Activated naive CD8-positive, alpha-beta T cell treated with anti-CD3 and anti-CD28 coated beads, Interleukin-2, amount 50 U/mL, for 24 hours (primary cell): Measurements from ENCODE around the gene TEDC1.
A peak's percentile ranks its signal among the peaks of the same experiment; 100 is the strongest.

Source experiments
- ATAC-seq: fragments of 150-1000 bp; cut with Tn5 transposase; one replicate; pipeline ENCODE4 v1.10.0; 2021
- DNase-seq: peaks from one replicate; pipeline ENCODE4 v3.0.0; 2021
- H3K27ac Mint-ChIP-seq: one replicate; pipeline ENCODE4 v1.8.0; 2021; ENCODE audit warnings: mild to moderate bottlenecking, mixed read lengths
- H3K27me3 Mint-ChIP-seq: one replicate; pipeline ENCODE4 v1.8.0; 2021; ENCODE audit warnings: mixed read lengths
- H3K36me3 Mint-ChIP-seq: one replicate; pipeline ENCODE4 v1.8.0; 2021; ENCODE audit warnings: low read depth, mixed read lengths
- H3K4me1 Mint-ChIP-seq: one replicate; pipeline ENCODE4 v1.8.0; 2021; ENCODE audit warnings: mixed read lengths
- H3K4me3 Mint-ChIP-seq: one replicate; pipeline ENCODE4 v1.8.0; 2021; ENCODE audit warnings: mild to moderate bottlenecking, moderate library complexity, mixed read lengths
- H3K9me3 Mint-ChIP-seq: one replicate; pipeline ENCODE4 v1.8.0; 2021; ENCODE audit warnings: mixed read lengths

TEDC1 gene

GRCh38 chr14:105492971-105493871, 2.2 kb downstream of the TEDC1 start:
- H3K4me3 Mint-ChIP-seq: peak overlapping the region; percentile 17
- H3K27me3 Mint-ChIP-seq: no peaks in the 10 kb centered on the region
- no peak overlapping the region for H3K27ac Mint-ChIP-seq
- H3K4me1 Mint-ChIP-seq: peaks cover 23% of the 10 kb centered on the region
- H3K36me3 Mint-ChIP-seq: peaks cover 4% of the 10 kb centered on the region
- DNase-seq (no peak), ATAC-seq (no peak)
- no peaks in the 10 kb centered on the region for H3K9me3 Mint-ChIP-seq

DNA sequence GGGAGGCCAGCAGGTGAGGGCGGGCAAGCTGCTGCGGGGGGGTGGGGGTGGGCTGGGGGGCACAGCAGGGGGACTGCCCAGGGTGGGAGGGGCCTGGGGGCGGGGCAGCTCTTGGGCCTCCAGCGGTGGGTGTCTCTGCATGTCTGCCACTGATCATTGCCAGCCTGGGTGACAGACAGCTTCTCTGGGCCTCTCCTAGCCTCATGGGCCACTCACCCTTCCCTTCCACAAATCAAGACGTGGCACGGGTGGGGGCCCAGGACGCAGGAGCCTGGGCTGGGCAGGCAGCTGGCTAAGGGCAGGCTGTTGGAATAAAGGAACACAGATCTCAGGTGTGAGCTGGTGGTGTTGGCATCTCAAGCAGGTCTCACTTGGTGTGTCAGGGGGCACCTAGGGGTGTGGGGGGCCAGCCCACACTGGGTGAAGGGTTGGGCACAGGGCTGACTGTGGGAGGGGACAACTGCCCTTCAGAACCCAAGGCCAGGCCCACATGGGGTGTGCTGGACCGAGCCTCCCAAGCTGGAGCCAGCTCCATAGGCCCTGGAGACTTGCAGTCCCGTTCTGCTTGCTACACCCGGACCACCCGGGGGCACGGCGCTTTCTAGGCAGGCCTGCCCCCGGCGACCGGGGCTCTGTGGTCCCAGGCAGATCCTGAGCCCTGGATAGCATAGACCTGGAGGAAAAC, 3.0 kb downstream of the TEDC1 start:
- peaks cover 4% of the 10 kb centered on the region for H3K36me3 Mint-ChIP-seq
- ATAC-seq (no peak), DNase-seq (no peak)
- H3K27me3 Mint-ChIP-seq: no peaks in the 10 kb centered on the region
- no peak overlapping the region for H3K4me3 Mint-ChIP-seq
- no peaks in the 10 kb centered on the region for H3K9me3 Mint-ChIP-seq
- no peak overlapping the region for H3K27ac Mint-ChIP-seq
- H3K4me1 Mint-ChIP-seq: peaks cover 17% of the 10 kb centered on the region

GRCh38 chr14:105494606-105494929, 3.5 kb downstream of the TEDC1 start:
- H3K27me3 Mint-ChIP-seq: no peaks in the 10 kb centered on the region
- peaks cover 4% of the 10 kb centered on the region for H3K36me3 Mint-ChIP-seq
- no peak overlapping the region for H3K4me3 Mint-ChIP-seq
- DNase-seq: no peak
- no peak for ATAC-seq
- H3K9me3 Mint-ChIP-seq: no peaks in the 10 kb centered on the region
- H3K4me1 Mint-ChIP-seq: peaks cover 12% of the 10 kb centered on the region
- H3K27ac Mint-ChIP-seq: no peak overlapping the region

DNA sequence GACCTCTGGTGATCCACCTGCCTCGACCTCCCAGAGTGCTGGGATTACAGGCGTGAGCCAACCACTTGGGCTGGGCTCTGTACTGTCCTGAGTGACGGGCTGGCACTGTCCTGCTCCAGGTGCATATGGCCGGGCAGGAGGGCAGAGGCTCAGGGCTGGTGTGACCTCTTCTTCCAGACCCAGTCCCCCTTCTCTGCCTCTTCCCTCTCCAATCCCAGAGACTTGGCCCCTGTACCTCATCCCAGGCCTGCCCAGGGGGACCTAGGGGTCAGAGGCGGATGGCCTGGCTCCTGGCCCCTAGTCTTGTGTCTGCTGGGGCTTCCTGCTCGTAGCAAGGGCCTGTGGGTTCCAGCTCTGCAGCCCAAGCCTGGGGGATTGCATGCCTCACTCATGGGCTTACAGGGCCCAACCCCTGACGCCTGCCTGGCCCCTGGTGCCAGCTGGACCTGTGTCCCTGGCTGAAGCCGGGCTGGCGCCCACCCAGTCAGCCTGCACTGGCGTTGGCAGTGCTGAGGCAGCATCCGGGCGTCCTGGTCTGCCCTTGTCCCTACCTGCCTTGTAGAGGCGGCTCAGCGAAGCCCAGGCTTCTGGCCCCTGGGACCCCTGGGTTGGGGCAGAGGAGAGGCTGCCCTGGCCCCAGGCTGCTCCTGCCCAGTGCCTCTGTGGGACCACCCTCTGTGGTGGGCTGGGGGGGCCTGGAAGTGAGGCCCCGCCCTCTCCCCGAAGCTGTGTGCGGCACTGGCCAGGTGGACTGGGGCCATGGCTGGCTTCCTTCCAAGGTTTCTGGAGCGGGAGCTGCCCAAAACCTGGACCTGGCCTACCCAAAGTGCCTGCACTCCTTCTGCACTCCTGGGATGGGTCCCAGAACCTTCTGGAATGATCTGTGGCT, 4.3 kb downstream of the TEDC1 start:
- Mint-ChIP-seq H3K27ac (no peak overlapping the region), H3K4me1 (peaks cover 10% of the 10 kb centered on the region), H3K9me3 (no peaks in the 10 kb centered on the region), H3K27me3 (no peaks in the 10 kb centered on the region), H3K36me3 (peaks cover 4% of the 10 kb centered on the region), H3K4me3 (no peak overlapping the region)
- no peak for DNase-seq
- ATAC-seq: no peak

DNA sequence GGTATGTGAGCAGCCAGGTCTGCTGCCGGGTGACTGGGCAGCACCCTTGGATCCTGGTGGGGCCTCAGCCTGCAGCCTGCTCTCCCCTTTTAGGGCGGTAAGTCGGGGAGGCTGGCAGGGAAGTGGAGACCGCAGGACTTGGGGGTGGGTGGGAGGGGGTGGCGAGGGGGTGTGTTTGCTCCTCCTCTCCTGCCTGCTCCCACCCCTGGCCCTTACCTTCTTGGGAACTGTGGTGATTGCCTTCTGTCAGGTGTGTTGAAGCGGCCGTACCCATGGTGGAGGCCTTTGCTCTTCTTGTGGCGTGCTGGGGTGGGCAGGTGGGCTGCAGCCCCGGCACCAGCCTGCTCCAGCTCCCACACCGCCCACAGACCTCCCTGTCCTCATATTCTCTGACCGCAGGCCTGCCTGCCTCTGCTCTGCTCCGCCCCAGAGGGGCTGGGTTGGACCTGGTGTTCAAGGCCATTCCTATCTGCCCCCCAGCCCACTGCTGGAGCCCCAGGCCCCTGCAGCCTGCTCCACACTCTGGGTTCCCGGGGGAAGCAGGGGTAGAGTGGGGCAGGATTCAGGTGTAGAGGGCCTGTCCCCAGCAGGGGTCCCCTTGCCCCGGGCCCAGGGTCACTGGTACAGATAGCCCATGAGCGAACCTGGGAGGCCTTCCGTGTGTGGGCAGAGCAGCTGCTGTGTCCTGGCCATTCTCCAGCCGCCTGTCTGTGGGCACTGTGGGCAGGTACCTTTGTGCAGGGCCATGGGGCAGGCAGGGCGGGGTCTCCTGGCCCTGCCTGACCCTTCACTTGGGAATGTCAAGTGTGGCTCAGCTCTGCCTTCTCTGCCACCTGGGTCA, 5.2 kb downstream of the TEDC1 start:
- no peaks in the 10 kb centered on the region for H3K9me3 Mint-ChIP-seq
- H3K27me3 Mint-ChIP-seq: no peaks in the 10 kb centered on the region
- H3K36me3 Mint-ChIP-seq: peaks cover 4% of the 10 kb centered on the region
- no peak overlapping the region for H3K27ac Mint-ChIP-seq
- no peak overlapping the region for H3K4me3 Mint-ChIP-seq
- peaks cover 6% of the 10 kb centered on the region for H3K4me1 Mint-ChIP-seq
- DNase-seq (no peak), ATAC-seq (no peak)

GRCh38 chr14:105496831-105497591, 6.0 kb downstream of the TEDC1 start:
- ATAC-seq: no peak
- DNase-seq: no peak

DNA sequence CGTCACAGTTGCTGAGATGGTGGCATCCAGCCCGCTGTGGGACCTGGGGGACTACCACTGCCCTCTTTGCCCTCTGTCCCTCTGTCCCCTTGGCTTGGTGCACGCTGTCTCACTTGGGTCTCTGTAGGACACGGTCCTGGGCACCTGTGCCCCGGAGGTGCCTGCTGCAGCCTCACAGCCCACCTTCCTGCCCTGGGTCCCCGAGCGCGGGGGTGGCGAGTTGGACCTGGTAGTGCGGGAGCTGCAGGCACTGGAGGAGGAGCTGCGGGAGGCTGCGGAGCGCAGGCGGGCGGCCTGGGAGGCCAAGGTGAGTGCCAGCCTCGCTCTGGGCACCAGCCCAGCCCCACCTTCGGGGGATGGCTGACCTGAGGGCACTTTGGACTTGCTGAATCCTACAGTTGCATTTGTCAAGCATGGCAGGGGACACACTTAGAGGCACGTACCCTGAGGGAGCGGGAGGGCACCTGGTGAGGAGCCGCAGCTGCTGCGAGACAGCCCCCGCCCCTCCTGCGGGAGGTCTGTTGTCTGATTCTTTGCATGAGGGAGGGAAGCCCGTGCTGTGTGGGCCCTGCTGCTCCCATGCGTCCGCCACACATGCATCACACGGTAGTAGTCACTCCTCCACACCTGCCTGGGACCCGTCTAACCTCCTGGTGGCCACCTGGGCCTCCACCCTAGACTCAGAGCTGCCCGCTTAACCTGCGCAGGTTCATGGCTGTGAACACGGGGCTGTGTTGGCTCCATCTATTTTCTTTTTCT, 6.8 kb downstream of the TEDC1 start:
- no peak overlapping the region for H3K4me3 Mint-ChIP-seq

More at GRCh38 chr14:105496831-105497591, 6.0 kb downstream of the TEDC1 start:
- H3K36me3 Mint-ChIP-seq: peaks cover under 1% of the 10 kb centered on the region
- H3K4me1 Mint-ChIP-seq: peaks cover 2% of the 10 kb centered on the region
- H3K4me3 Mint-ChIP-seq: no peak overlapping the region
- H3K27ac Mint-ChIP-seq: no peak overlapping the region
- no peaks in the 10 kb centered on the region for H3K27me3 Mint-ChIP-seq
- H3K9me3 Mint-ChIP-seq: no peaks in the 10 kb centered on the region

DNA sequence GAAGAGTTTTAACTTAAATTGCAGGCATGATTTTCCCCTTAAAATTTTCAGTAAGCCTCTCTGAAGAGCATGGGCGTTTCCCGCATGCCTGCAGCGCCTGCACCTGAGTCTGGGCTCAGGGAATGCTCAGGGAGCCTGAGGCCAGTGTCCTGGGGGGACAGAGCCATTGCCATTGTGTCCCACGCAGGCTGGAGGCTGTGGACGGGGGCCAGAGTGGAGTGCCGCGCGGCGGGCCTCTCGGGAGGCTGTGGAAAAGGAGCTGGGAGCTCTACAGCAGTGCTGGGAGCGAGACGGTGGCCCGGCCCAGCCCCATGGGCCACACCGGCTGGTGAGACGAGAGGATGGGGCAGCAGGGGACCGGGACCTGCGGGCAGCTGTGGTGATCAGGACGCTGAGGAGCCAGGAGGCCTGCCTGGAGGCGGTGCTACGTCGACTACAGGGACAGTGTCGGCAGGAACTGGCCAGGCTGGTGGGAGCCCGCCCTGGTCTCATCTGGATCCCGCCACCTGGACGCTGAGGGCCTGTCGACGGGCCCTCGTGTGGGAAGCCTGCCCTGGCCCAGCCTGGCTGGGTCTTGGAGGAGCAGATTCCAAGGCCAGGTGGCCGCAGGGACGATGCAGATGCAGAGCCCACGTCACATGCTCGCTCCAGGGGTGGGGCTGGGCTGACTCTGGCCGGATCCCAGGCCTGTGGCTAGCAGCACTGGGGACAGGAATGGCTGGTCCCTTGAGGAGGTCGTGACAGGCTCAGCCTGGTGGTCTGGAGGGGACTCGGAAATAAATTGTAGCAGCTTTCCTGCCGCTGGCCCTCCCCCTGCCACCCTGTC, 7.6 kb downstream of the TEDC1 start:
- Mint-ChIP-seq H3K9me3 (no peaks in the 10 kb centered on the region), H3K4me3 (no peak overlapping the region), H3K27ac (no peak overlapping the region), H3K27me3 (peaks cover 4% of the 10 kb centered on the region), H3K4me1 (no peaks in the 10 kb centered on the region), H3K36me3 (no peaks in the 10 kb centered on the region)
- ATAC-seq (no peak), DNase-seq (no peak)

More for the DNA sequence above, 6.8 kb downstream of the TEDC1 start:
- Mint-ChIP-seq H3K27ac (no peak overlapping the region), H3K27me3 (no peaks in the 10 kb centered on the region), H3K9me3 (no peaks in the 10 kb centered on the region), H3K4me1 (no peaks in the 10 kb centered on the region), H3K36me3 (no peaks in the 10 kb centered on the region)
- no peak for DNase-seq
- ATAC-seq: no peak

DNA sequence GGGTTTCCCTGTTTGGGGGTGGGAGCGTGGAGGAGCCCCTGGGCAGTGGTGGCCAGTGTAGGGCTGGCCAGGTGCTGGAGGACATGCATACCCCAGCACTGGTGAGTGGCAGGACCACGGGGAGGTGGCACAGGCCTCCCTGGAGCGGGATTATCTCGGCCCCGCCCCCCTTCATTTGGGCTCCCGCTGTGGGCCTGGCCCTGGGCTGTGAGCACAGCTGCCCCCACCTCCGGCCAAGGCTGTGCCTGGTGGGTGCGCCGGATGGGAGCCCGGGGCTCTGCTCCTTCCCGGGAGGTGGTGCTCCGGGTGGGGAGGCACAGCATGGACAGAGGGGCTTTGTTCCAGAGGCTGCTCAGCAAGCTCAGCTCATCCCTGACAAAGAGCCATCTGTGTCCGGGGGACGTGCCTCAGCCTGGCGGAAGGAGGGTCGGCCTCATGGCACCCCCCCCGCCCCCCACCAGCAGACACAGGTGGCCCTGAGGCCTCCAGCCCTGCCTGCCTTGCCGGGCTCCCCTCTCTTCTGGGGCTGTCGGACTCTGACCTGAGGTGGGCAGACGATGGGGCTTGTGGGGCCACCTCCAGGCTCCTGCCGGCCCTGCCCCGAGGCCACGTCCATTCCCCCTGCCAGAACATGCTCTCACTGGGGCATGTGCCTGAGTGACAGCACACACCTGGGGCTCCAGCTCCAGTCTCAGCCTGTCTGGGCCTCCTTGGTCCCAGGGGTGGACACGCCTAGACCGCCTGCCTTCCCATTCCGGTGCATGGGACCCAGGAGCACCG, 8.4 kb downstream of the TEDC1 start:
- ATAC-seq: no peak
- no peaks in the 10 kb centered on the region for H3K36me3 Mint-ChIP-seq
- no peak overlapping the region for H3K4me3 Mint-ChIP-seq
- DNase-seq: no peak
- H3K27ac Mint-ChIP-seq: no peak overlapping the region
- H3K27me3 Mint-ChIP-seq: peaks cover 5% of the 10 kb centered on the region
- H3K9me3 Mint-ChIP-seq: no peaks in the 10 kb centered on the region
- H3K4me1 Mint-ChIP-seq: no peaks in the 10 kb centered on the region

- Mint-ChIP-seq H3K9me3 (no peaks in the 10 kb centered on the region), H3K27ac (no peak overlapping the region), H3K4me3 (no peak overlapping the region), H3K36me3 (no peaks in the 10 kb centered on the region), H3K27me3 (peaks cover 5% of the 10 kb centered on the region), H3K4me1 (no peaks in the 10 kb centered on the region)
- no peak for ATAC-seq
- DNase-seq: no peak
Measured at GRCh38 chr14:105500036-105500725, 9.1 kb downstream of the TEDC1 start.

- DNase-seq (no peak), ATAC-seq (no peak)
- no peaks in the 10 kb centered on the region for H3K4me1 Mint-ChIP-seq
- no peaks in the 10 kb centered on the region for H3K9me3 Mint-ChIP-seq
- H3K4me3 Mint-ChIP-seq: no peak overlapping the region
- H3K27me3 Mint-ChIP-seq: peaks cover 5% of the 10 kb centered on the region
- H3K36me3 Mint-ChIP-seq: no peaks in the 10 kb centered on the region
- no peak overlapping the region for H3K27ac Mint-ChIP-seq
Measured at GRCh38 chr14:105500726-105501101, 9.7 kb downstream of the TEDC1 start.
